Fibroblast of pulmonary artery (primary cell): ENCODE measurements around the gene ZSWIM4.

Source experiments
- DNase-seq: peaks from one replicate; pipeline ENCODE4 v3.0.0-alpha.2; 2010; ENCODE audit warnings: low read depth
- H3K4me3 ChIP-seq: replicated peaks from 2 replicates; pipeline ENCODE4 v1.5.1; 2011; ENCODE audit warnings: low read depth, mild to moderate bottlenecking, control low read depth, low read length, moderate library complexity
- TF ChIP-seq, protein P1 (sequence below): IDR thresholded peaks from 2 replicates; pipeline ENCODE4 v1.5.1; 2011; ENCODE audit warnings: mild to moderate bottlenecking, control low read depth, low read length, inconsistent platforms; ENCODE audit errors: missing control alignments

The ZSWIM4 gene

DNA sequence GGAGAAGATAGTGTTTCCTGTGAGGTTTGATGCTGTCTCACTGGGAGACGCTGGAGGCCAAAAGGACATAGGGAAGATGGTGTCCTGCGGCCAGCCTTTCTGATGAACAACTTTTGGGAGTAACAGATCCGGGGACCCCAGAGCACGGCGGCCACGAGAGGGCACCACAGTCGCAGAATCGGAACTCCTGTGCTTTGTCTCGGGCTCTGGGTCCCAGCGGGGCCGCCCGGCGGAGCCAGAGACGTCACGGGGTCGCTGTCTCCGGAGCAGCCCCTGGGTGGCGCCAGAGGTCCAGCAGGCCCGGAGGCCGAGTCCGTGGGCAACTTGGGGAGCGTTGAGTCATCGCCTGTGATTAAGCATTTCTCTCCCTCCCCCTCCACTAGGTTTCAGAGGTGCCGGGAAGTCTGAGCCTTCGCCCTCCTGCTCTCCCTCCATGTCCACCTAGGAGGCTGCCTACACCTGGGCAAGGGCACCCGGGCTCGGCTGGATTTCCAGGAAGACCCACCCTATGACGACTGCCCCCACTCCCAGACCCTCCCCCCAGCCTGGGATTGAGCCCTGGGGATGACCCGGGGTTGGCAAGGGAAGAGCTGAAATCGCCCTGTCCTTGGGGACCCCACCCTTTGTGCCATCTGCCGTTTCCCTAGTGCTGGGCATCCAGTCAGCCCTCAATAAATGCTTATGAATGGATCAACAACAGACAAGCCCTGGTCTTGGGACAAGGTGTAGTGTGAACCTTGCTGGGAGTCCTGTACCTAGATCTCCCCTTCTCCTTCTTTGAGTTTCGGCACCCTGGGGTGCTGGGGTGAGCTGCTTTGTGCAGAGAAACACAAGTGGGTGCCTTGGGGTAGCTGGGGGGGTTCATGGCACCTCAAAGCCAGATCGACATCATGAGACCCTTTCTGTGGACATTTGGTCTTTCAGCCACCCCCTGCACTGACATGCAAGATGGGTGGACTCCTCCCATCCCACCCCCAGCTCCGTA is 85.1 kb downstream of the ZSWIM4 start:
- TF ChIP-seq, protein P1, sequence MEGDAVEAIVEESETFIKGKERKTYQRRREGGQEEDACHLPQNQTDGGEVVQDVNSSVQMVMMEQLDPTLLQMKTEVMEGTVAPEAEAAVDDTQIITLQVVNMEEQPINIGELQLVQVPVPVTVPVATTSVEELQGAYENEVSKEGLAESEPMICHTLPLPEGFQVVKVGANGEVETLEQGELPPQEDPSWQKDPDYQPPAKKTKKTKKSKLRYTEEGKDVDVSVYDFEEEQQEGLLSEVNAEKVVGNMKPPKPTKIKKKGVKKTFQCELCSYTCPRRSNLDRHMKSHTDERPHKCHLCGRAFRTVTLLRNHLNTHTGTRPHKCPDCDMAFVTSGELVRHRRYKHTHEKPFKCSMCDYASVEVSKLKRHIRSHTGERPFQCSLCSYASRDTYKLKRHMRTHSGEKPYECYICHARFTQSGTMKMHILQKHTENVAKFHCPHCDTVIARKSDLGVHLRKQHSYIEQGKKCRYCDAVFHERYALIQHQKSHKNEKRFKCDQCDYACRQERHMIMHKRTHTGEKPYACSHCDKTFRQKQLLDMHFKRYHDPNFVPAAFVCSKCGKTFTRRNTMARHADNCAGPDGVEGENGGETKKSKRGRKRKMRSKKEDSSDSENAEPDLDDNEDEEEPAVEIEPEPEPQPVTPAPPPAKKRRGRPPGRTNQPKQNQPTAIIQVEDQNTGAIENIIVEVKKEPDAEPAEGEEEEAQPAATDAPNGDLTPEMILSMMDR, result peak; percentile 97
- H3K4me3 ChIP-seq, result no peak overlapping the region
- DNase-seq, result peak; percentile 96

DNA sequence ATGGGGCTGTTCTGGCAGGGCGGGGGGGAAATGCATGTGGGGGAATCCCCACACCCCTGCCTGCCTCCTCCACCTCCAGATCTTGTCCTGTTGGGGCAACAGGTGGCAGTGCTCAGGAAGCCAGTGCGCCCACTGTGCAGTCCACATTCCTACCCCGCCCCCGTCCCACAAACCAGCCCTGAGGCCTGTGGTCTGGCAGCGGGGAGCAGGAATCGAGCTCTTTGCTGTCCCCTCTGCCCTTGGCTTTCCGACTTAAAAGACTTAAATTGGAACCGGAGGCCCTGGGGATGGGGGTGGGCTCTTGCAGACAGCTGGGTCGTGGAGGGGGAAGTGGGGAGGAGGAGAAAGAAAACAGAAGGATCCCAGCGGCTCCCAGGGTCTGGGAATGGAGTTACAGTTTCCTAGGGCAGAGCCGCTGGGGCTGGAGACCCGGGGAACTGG is 86.0 kb downstream of the ZSWIM4 start:
- DNase-seq, result no peak
- no peak overlapping the region for H3K4me3 ChIP-seq
- TF ChIP-seq, protein P1, result no peak
